ENCODE measurements around the gene HOXB2.

HOXB2 gene

DNA sequence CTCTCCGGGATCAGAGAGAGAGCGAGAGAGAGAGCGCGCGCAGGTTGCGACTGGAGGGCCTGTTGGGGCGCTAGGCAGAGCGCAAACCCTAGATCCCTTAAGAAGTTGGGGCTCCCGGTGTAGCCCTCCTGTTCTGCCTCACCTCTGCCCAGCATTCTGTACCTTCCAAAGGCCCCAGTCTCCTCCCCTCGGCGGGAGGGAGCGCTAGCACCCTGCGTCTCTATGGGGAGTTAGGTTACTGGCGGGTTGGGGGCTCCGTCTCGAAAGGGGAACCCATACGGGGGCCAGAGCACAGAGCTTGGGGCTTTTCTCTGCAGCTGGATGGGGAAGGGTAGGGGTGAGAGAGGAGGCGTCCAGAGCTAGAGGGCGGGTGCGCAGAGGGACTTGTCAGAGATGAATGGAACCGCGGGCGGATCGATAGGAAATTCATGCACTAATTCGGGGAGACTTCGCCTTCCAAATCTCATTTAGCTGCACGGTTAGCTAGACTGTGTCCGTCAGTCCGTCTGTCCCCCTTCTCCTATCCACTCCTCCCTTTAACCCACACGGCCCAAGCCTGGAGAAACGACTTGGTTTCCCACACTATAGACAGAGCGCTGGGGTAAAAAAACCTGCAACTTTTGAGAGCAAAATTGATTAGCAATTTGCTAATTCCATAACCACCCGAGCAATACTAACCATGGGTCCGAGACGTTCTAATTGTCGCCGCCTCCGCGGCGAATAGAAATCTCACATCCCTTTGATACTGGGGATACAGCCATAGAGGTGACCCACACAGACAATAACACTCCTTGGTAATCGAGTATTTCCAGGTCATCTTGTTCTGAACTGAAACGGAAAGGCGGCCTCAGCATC is 33.9 kb upstream of the HOXB2 start:
- H3K36me3 ChIP-seq (ENCODE audit: control insufficient read depth, insufficient read depth, low read length), result no peaks in the 10 kb centered on the region
- H3K27ac ChIP-seq (ENCODE audit: low read depth, low read length, severe bottlenecking), result peak overlapping the region; percentile 55
- WGBS, 2 experiments (ENCODE audit: insufficient coverage in 2 of 2), result 1 to 3% methylated on average over 26 to 33 of the region's 43 CpGs
- peak overlapping the region; percentile 37 for H3K4me3 ChIP-seq (ENCODE audit: extremely low read depth, insufficient read depth, low read length, poor library complexity, severe bottlenecking)
- H3K4me1 ChIP-seq (ENCODE audit: control insufficient read depth, insufficient read depth, low read length, poor library complexity, severe bottlenecking), result peaks cover 17% of the 10 kb centered on the region
- H3K9me3 ChIP-seq (ENCODE audit: control insufficient read depth, low read length), result no peaks in the 10 kb centered on the region

DNA sequence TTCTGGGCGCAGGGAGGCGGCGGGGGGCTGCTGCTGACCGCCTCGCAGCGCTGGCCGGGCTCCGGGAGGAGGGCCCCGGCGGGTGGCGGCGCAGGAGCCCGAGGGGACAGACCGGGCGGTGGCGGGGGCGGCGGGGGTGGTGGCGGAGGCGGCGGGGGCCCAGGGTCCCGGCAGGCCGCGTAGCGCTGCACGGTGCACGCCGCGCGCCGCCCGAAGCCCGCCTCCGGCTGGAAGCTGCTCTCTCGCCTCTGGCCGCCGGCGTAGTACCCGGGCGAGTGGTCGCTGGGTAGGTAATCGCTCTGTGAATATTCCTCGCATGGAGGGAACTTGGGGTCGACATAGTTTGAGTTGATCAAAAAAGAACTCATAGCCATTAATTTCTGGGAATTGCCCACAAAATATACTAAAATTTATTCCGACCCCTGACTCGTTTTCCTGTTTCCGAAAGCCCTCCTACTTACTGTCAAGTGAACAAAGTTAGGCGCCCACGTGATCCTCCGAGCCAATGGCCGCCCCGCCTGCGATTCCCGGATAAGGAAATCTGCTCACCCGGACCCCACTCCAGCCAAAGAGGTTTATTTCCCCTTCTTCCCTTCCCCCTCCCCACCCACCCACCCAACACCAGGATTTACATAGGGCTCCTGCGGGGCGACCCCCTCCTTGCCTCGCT is 33.2 kb upstream of the HOXB2 start, which contains the start of gene HOXB4:
TSS of gene HOXB4 (minus strand) at position 405 of the 670 bp plus-strand sequence. CDS start at position 374, 31 bp downstream.
- 1 to 2% methylated on average over 9 to 36 of the region's 58 CpGs for WGBS, 2 experiments (ENCODE audit: insufficient coverage in 2 of 2)
- peak within 1 kb of the TSS; percentile 37 for H3K4me3 ChIP-seq (ENCODE audit: extremely low read depth, insufficient read depth, low read length, poor library complexity, severe bottlenecking)
- H3K27ac ChIP-seq (ENCODE audit: low read depth, low read length, severe bottlenecking), result peak within 1 kb of the TSS; percentile 55
- no peaks in the 10 kb centered on the region for H3K9me3 ChIP-seq (ENCODE audit: control insufficient read depth, low read length)
- no peaks in the 10 kb centered on the region for H3K36me3 ChIP-seq (ENCODE audit: control insufficient read depth, insufficient read depth, low read length)
- peaks cover 20% of the 10 kb centered on the region for H3K4me1 ChIP-seq (ENCODE audit: control insufficient read depth, insufficient read depth, low read length, poor library complexity, severe bottlenecking)

DNA sequence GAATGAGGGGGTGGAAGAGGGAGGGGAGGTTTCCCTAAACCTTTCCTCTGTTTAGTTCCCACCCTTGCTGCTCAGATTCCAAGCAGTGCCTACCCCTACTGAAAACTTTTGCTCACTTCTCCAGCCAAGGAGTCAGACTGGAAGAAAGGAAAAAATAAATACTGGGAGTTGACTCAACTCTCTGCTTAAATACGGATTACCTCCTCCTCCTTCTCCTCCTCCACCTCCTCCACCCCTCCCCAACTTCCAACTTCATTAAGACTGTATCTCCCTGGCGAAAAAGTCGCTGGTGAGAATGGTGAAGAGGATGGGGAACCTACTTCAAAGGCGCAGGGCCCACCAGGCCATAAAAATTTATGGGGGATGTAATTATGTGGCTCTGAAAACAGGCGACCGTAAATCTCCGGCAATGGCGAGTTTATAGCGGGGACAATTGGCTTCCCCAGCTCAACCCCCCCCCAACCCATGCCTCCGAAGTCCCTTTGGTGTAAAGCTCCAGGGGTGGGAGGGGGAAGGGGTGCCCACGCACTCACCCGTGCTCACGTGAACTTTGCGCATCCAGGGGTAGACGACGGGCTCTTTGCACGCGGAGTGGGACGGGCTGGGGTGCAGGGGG is 32.5 kb upstream of the HOXB2 start:
- peak overlapping the region; percentile 55 for H3K27ac ChIP-seq (ENCODE audit: low read depth, low read length, severe bottlenecking)
- H3K36me3 ChIP-seq (ENCODE audit: control insufficient read depth, insufficient read depth, low read length), result no peaks in the 10 kb centered on the region
- peaks cover 20% of the 10 kb centered on the region for H3K4me1 ChIP-seq (ENCODE audit: control insufficient read depth, insufficient read depth, low read length, poor library complexity, severe bottlenecking)
- H3K9me3 ChIP-seq (ENCODE audit: control insufficient read depth, low read length), result no peaks in the 10 kb centered on the region
- 0 to 6% methylated on average over 3 to 10 of the region's 19 CpGs for WGBS, 2 experiments (ENCODE audit: insufficient coverage in 2 of 2)
- H3K4me3 ChIP-seq (ENCODE audit: extremely low read depth, insufficient read depth, low read length, poor library complexity, severe bottlenecking), result peak overlapping the region; percentile 35

DNA sequence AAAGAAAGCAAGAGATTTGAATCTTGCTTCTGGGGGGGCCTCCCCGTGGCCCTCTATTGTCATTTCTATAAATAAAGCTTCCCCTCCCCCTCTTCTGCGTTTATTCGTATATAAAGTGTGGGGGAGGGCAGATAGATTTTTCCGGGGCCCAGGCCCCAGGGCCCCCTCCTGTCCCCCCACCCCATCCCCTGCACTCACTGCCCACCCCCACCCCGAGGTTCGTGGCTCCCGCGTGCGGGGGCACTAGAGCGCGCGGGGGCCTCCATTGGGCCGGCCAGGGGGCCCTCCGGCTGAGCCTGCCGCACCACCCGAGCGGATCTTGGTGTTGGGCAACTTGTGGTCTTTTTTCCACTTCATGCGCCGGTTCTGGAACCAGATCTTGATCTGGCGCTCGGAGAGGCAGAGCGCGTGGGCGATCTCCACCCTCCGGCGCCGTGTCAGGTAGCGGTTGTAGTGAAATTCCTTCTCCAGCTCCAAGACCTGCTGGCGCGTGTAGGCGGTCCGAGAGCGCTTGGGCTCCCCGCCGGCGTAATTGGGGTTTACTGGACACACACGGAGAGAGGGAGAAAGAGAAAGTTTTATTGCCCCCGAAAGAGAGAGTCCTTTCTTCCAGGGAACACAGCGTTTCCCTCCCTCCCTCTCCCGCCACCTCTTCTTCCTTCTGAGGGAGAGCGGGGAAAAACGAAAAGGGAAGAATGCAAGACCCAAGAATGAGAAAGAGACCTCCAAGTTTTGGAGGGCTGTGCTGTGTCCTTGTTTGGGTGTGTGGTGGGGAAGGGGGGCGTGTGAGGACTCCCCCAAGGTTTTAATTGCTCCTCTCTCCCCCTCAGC is 31.8 kb upstream of the HOXB2 start:
- WGBS, 2 experiments (ENCODE audit: insufficient coverage in 2 of 2), result 3 to 6% methylated on average over 12 to 16 of the region's 43 CpGs
- peaks cover 21% of the 10 kb centered on the region for H3K4me1 ChIP-seq (ENCODE audit: control insufficient read depth, insufficient read depth, low read length, poor library complexity, severe bottlenecking)
- H3K4me3 ChIP-seq (ENCODE audit: extremely low read depth, insufficient read depth, low read length, poor library complexity, severe bottlenecking), result peak overlapping the region; percentile 35
- H3K36me3 ChIP-seq (ENCODE audit: control insufficient read depth, insufficient read depth, low read length), result no peaks in the 10 kb centered on the region
- peak overlapping the region; percentile 55 for H3K27ac ChIP-seq (ENCODE audit: low read depth, low read length, severe bottlenecking)
- H3K9me3 ChIP-seq (ENCODE audit: control insufficient read depth, low read length), result no peaks in the 10 kb centered on the region

DNA sequence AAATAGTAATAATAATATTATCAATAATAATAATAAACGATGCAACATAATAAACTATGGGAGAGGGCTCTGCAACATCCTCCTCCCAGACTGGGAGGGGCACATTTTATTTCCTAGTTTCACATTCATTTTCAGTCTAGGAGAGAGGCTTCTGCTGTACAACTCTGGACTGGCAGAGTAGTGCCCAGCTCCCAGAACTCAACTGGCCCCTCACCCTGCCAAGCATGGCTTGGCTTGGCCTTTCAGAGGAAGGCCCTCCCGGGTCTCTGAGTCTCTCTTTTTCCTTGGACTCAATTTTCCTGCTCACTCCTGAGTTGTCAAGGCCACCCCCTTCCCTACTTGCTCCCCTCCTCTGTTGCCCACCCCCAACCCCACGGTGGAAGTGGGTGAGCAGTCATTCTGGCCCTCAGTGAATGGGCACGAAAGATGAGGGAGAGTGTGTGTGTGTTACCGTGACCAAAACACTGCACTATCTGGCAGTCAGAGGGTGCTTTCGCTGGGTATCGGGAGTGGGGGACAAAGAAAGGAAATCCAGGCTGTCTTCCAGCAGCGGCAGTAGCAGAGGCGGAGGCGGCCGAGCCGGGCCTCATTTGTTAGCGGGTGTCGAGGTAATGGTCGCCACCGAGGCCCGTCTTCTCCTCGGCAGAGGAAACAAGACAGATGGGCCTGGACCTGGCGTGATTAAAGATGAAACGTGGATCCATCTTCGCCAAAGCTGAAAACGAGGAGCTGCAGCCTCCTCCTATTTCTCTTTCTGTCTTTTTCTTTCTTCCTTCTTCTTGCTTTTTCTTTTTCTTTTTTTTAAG is 31.0 kb upstream of the HOXB2 start:
- peaks cover 28% of the 10 kb centered on the region for H3K4me1 ChIP-seq (ENCODE audit: control insufficient read depth, insufficient read depth, low read length, poor library complexity, severe bottlenecking)
- no peaks in the 10 kb centered on the region for H3K9me3 ChIP-seq (ENCODE audit: control insufficient read depth, low read length)
- WGBS, 2 experiments (ENCODE audit: insufficient coverage in 2 of 2), result 0 to 8% methylated on average over 8 to 17 of the region's 22 CpGs
- peak overlapping the region; percentile 26 for H3K27ac ChIP-seq (ENCODE audit: low read depth, low read length, severe bottlenecking)
- H3K36me3 ChIP-seq (ENCODE audit: control insufficient read depth, insufficient read depth, low read length), result no peaks in the 10 kb centered on the region
- H3K4me3 ChIP-seq (ENCODE audit: extremely low read depth, insufficient read depth, low read length, poor library complexity, severe bottlenecking), result peak overlapping the region; percentile 35

DNA sequence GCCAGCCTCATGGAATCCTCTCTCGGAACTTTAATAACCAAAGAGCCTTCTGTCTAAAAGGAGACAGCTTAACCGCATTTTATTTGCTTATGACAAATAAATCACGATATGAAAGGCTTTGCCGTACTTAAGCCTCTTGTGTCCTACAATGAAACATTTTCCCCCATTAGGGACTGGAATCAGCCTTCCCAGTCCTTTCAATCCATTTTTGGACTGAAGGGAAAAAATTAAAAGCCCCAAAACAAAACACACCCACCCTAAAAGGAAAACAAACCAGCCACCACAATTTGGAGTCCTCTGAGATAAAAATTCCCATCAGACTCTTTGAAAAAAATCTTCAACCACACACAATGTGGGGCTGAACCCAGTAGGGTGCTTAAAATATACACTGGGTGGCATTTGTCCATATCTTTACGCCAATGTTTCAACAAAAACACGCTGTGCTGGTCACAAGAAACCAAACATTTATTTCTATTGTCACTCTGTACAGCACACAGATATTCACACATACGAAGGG is 30.2 kb upstream of the HOXB2 start:
- Histone ChIP-seq H3K36me3 (ENCODE audit: control insufficient read depth, insufficient read depth, low read length) (no peaks in the 10 kb centered on the region), H3K4me1 (ENCODE audit: control insufficient read depth, insufficient read depth, low read length, poor library complexity, severe bottlenecking) (peaks cover 34% of the 10 kb centered on the region), H3K4me3 (ENCODE audit: extremely low read depth, insufficient read depth, low read length, poor library complexity, severe bottlenecking) (no peak overlapping the region), H3K27ac (ENCODE audit: low read depth, low read length, severe bottlenecking) (no peak overlapping the region), H3K9me3 (ENCODE audit: control insufficient read depth, low read length) (no peaks in the 10 kb centered on the region)
- 25% methylated on average over 5 to 6 of the region's 7 CpGs for WGBS, 2 experiments (ENCODE audit: insufficient coverage in 2 of 2)

DNA sequence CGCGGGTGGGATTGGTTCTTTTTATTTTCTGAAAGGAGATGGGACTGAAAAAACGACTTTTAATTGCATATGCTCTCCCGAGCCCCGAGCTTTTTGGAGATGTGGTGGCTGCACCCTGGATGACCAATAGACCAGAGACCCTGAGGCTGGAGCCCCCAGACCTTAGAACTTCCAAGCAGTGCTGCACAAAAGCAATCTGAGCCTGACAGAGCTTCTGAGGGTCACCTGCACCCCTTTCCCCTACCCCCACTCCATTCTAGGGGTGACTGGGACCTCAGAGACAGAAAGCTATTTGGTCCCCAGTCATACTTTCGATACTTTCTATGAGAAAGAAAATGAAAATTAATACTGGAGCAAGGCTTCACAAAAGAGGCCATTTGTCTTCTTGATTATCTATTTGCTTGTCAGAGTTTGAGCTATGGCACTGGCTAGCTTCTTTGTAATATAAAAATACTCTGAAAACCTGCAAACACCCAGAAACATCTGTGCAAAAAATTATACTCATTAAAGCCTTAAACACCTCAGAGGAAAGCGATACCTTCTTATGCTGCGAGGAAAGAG is 29.7 kb upstream of the HOXB2 start:
- Histone ChIP-seq H3K27ac (ENCODE audit: low read depth, low read length, severe bottlenecking) (peak overlapping the region; percentile 60), H3K4me1 (ENCODE audit: control insufficient read depth, insufficient read depth, low read length, poor library complexity, severe bottlenecking) (peaks cover 39% of the 10 kb centered on the region), H3K36me3 (ENCODE audit: control insufficient read depth, insufficient read depth, low read length) (no peaks in the 10 kb centered on the region), H3K4me3 (ENCODE audit: extremely low read depth, insufficient read depth, low read length, poor library complexity, severe bottlenecking) (no peak overlapping the region), H3K9me3 (ENCODE audit: control insufficient read depth, low read length) (no peaks in the 10 kb centered on the region)
- 12 to 14% methylated on average over 5 to 7 of the region's 8 CpGs for WGBS, 2 experiments (ENCODE audit: insufficient coverage in 2 of 2)

GRCh38 chr17:48571826-48572417 is 27.0 kb upstream of the HOXB2 start:
- H3K4me3 ChIP-seq (ENCODE audit: extremely low read depth, insufficient read depth, low read length, poor library complexity, severe bottlenecking), result no peak overlapping the region

More at GRCh38 chr17:48571826-48572417, 27.0 kb upstream of the HOXB2 start:
- no peaks in the 10 kb centered on the region for H3K36me3 ChIP-seq (ENCODE audit: control insufficient read depth, insufficient read depth, low read length)
- WGBS, 2 experiments (ENCODE audit: insufficient coverage in 2 of 2), result 33% methylated on average over 1 of the region's 1 CpG; no CpG with 5 or more reads in 1 of the 2 experiments
- no peaks in the 10 kb centered on the region for H3K9me3 ChIP-seq (ENCODE audit: control insufficient read depth, low read length)
- H3K4me1 ChIP-seq (ENCODE audit: control insufficient read depth, insufficient read depth, low read length, poor library complexity, severe bottlenecking), result peaks cover 35% of the 10 kb centered on the region
- H3K27ac ChIP-seq (ENCODE audit: low read depth, low read length, severe bottlenecking), result peak overlapping the region; percentile 90

All from mesodermal cell (in vitro differentiated cells).